Memory B cell (primary cell): Measurements from ENCODE around the gene ITGB3.

ENCODE experiments used
- ATAC-seq: fragments of 150-1000 bp; cut with Tn5 transposase; 2 replicates; pipeline ENCODE4 v1.10.0; 2021; ENCODE audit warnings: low read depth, mild to moderate bottlenecking, moderate library complexity
- DNase-seq, 2 donors: peaks; one replicate each; pipeline ENCODE4 v3.0.0; 2022; ENCODE audit warnings: low spot score in 2 of 2
- H3K27ac Mint-ChIP-seq: one replicate; pipeline ENCODE4 v1.8.0; 2022; ENCODE audit warnings: mild to moderate bottlenecking, moderate library complexity, mixed read lengths
- H3K27me3 Mint-ChIP-seq: one replicate; pipeline ENCODE4 v1.8.0; 2022; ENCODE audit warnings: mixed read lengths
- H3K36me3 Mint-ChIP-seq: one replicate; pipeline ENCODE4 v1.8.0; 2022; ENCODE audit warnings: mild to moderate bottlenecking, mixed read lengths
- H3K4me1 Mint-ChIP-seq: one replicate; pipeline ENCODE4 v1.8.0; 2022; ENCODE audit warnings: mixed read lengths
- H3K4me3 Mint-ChIP-seq: one replicate; pipeline ENCODE4 v1.8.0; 2022; ENCODE audit warnings: mild to moderate bottlenecking, moderate library complexity, mixed read lengths
- H3K9me3 Mint-ChIP-seq: one replicate; pipeline ENCODE4 v1.8.0; 2022; ENCODE audit warnings: mixed read lengths

ITGB3 gene

DNA sequence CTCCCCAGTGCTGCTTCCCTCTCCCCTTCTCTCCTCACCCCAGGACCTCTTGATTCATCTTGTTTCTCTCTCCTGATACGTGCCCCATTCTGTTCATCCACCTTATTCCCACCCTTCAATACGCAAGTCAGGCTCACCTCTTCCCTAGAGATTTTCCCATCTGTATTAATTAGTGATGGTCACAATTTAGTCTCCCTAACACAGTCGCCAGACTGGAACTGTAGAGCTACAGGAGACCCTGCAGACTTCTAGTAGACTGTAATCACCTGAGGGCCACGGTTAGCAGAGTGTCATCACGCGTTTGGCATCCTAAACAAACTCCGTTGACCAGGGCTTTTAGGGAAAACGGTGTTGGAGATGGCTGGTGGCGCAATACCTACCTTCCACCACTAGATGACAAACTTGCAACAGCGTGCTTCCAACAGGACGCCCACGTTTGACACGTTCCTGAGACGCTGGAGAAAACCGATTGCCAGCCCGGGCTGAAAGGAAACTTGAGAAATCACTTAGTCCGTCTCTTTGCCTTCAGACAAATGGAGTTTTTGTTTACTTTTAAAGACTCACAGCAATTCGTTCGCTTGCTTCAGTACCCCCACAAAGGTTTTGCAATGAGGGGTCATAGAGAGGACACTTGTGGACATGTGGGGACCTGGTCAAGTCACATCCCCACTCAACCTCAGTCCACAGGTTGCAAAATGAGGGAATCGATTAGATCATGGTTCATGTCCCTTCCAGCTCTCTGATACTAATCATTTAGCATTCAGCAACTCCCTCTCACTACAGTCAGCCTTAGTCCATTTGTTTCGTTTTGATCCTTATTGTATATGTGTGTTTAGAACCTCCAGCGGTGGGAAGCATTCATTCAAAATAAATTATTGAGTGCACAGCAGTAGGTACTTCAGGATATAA is 23.8 kb upstream of the ITGB3 start:
- DNase-seq (peak; percentile 61 to 65), ATAC-seq (peak; percentile 88)
- Mint-ChIP-seq H3K27ac (peak overlapping the region; percentile 39), H3K27me3 (no peaks in the 10 kb centered on the region), H3K4me3 (peak overlapping the region; percentile 83), H3K9me3 (no peaks in the 10 kb centered on the region), H3K4me1 (peaks cover 22% of the 10 kb centered on the region), H3K36me3 (no peaks in the 10 kb centered on the region)

DNA sequence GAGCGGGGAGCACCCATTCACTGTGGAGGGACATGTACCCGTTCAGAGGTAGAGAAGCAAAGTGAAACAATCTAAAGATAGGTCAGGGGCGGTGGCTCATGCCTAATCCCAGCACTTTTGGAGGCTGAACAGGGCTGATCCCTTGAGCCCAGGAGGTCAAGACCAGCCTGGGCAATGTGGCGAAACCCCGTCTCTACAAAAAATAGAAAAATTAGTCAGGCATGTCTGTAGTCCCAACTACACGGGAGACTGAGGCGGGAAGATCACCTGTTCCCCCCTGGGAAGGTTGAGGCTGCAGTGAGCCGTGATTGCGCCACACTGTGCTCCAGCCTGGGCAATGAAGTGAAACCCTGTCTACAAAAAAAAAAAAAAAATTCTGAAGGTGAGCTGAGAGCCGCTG is 22.8 kb upstream of the ITGB3 start:
- ATAC-seq (peak; percentile 43), DNase-seq (no peak)
- Mint-ChIP-seq H3K9me3 (no peaks in the 10 kb centered on the region), H3K36me3 (no peaks in the 10 kb centered on the region), H3K4me1 (peaks cover 22% of the 10 kb centered on the region), H3K27ac (peak overlapping the region; percentile 13), H3K27me3 (no peaks in the 10 kb centered on the region), H3K4me3 (peak overlapping the region; percentile 83)

DNA sequence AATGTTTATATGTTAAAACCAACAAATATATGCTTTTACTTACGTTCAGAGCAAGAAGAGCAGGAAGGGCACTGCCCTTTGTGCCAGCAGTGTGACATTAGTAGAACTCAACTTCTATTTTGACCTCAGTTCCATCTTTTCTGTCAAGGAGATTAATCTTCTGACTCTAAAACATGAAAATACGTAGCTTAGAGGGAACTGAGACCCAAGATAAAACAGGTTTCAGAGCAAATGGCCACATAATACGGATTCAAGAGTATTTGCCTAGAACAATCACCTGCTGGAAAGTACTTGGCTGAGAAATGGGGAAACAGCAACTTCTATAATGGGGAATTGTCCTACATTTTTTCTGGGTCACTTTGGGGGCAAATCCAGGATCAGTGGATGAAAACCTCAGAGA is 22.3 kb upstream of the ITGB3 start:
- no peaks in the 10 kb centered on the region for H3K27me3 Mint-ChIP-seq
- H3K4me1 Mint-ChIP-seq: peaks cover 22% of the 10 kb centered on the region
- ATAC-seq: no peak
- H3K36me3 Mint-ChIP-seq: peaks cover under 1% of the 10 kb centered on the region
- DNase-seq: no peak
- peak overlapping the region; percentile 83 for H3K4me3 Mint-ChIP-seq
- no peaks in the 10 kb centered on the region for H3K9me3 Mint-ChIP-seq
- no peak overlapping the region for H3K27ac Mint-ChIP-seq

GRCh38 chr17:47231866-47232265 is 21.8 kb upstream of the ITGB3 start:
- peaks cover 2% of the 10 kb centered on the region for H3K36me3 Mint-ChIP-seq
- no peak for ATAC-seq
- no peaks in the 10 kb centered on the region for H3K9me3 Mint-ChIP-seq
- H3K27me3 Mint-ChIP-seq: no peaks in the 10 kb centered on the region
- no peak overlapping the region for H3K27ac Mint-ChIP-seq
- peaks cover 22% of the 10 kb centered on the region for H3K4me1 Mint-ChIP-seq
- H3K4me3 Mint-ChIP-seq: no peak overlapping the region
- DNase-seq: no peak

DNA sequence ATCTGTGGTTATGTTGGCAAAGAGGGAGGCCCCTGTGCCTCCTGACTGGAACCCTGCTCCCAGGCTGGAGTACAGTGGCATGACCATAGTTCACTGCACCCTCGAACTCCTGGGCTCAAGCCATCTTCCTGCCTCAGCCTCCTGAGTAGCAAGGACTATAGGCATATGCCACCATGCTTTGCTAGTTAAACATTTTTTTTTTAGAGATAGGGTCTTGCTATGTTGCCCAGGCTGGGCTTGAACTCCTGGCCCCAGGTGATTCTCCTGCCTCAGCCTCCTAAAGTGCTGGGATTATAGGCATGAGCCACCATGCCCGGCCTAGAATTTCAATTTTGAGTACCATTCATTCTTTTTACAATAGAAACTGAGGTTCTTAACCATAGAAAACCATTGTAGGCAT is 21.2 kb upstream of the ITGB3 start:
- no peak overlapping the region for H3K4me3 Mint-ChIP-seq
- H3K27ac Mint-ChIP-seq: no peak overlapping the region
- H3K27me3 Mint-ChIP-seq: no peaks in the 10 kb centered on the region
- H3K36me3 Mint-ChIP-seq: peaks cover 2% of the 10 kb centered on the region
- ATAC-seq (no peak), DNase-seq (no peak)
- H3K9me3 Mint-ChIP-seq: no peaks in the 10 kb centered on the region
- H3K4me1 Mint-ChIP-seq: peaks cover 22% of the 10 kb centered on the region

DNA sequence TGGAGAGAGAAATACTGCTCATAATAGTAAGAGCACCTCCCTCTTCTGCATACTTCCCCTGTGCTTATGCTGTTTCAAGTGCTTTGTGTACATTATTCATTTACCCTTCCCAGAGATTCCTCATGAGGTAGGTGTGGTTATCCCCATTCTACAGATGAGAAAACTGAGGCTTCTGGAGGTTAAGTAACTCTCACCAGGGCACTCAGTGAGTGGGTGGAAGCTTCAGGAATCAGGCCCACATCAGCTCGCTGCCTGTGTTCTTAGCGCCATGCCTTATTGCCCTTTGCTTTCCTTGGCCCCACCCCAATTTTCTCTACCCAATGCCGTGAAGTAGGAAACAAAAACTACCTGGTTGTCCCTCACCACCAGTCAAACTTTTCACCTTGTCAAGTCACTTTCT is 18.1 kb upstream of the ITGB3 start:
- Mint-ChIP-seq H3K36me3 (peaks cover 2% of the 10 kb centered on the region), H3K4me1 (peaks cover 21% of the 10 kb centered on the region), H3K4me3 (no peak overlapping the region), H3K9me3 (no peaks in the 10 kb centered on the region), H3K27ac (no peak overlapping the region), H3K27me3 (no peaks in the 10 kb centered on the region)
- DNase-seq: no peak
- ATAC-seq: no peak

DNA sequence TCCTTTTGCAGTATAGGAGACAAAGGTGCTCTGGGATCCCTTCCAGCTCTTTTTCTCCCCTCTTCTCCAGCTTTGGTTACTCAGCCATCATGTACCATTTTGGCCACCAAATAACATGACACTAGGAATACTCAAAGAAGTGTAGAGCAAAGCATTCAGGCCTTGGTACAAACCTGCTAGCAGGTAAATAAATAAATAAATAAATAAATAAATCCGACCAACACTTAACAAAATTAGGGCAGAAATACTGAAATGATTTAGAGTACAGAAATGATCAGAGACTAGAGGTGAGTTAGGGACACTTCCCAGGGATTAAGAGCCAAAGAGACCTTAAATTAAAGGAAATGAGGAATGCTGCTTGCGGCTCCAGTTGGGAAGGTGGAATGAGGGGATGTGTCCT is 17.7 kb upstream of the ITGB3 start:
- DNase-seq: no peak
- Mint-ChIP-seq H3K4me3 (no peak overlapping the region), H3K4me1 (peaks cover 21% of the 10 kb centered on the region), H3K27me3 (no peaks in the 10 kb centered on the region), H3K9me3 (no peaks in the 10 kb centered on the region), H3K36me3 (peaks cover 2% of the 10 kb centered on the region), H3K27ac (no peak overlapping the region)
- ATAC-seq: no peak

DNA sequence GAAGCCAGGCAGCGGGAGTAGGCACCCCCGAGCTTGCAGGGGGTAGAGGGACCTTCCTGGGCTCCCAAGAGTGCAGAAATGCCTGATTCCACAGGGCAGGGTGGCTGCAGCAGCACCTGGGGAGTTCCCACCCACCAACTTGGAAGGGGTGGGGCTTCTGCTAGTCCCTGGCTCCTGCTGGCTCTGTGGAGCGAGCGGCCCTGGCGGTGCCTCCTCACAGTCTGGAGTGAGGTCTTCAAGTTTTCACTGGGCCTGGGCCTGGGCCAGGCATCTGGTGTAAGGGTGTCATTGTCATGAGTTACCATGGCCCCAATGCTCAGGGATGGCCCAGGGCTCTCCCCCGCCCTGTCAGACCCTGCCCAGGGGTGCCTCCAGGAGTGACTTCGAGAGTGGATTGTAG is 15.8 kb upstream of the ITGB3 start:
- no peaks in the 10 kb centered on the region for H3K27me3 Mint-ChIP-seq
- H3K27ac Mint-ChIP-seq: no peak overlapping the region
- DNase-seq (no peak), ATAC-seq (no peak)
- peaks cover 17% of the 10 kb centered on the region for H3K4me1 Mint-ChIP-seq
- H3K4me3 Mint-ChIP-seq: no peak overlapping the region
- peaks cover 2% of the 10 kb centered on the region for H3K36me3 Mint-ChIP-seq
- H3K9me3 Mint-ChIP-seq: no peaks in the 10 kb centered on the region

DNA sequence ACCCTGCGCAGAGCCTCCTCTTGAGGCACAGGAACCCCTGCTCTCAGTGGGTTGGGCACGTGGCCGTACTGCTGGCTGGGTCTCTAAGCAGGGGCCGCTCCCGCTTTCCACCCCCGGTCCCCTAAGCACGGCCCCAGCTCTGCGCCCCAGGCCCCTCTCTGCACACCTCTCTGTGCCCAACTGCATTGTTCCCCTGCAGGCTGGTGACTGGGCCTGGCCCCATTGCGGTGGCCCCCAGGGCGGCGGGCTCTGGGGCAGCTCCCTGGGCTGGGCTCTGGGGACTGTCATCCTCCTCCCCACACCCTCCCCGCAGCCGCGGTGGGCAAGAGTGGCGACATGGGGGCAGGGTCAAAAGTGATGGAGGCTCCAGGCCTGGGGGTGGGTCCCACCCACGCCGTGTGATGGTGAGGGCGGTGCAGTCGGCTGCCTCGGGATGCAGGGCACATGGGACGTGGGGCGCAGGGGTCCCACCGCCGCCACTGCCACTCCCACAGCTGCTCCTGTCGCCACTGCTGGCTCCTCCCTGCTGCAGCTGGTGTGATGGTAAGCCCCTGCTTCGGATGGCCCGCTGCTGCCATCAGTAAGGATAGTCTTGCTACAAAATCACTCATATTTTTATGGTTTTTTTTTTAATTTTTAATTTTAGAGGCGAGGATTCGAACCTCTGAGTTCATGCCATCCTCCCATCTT is 15.2 kb upstream of the ITGB3 start:
- DNase-seq: no peak
- no peaks in the 10 kb centered on the region for H3K27me3 Mint-ChIP-seq
- no peak for ATAC-seq

GRCh38 chr17:47239619-47239966 is 14.0 kb upstream of the ITGB3 start:
- H3K4me3 Mint-ChIP-seq: no peak overlapping the region
- no peak for DNase-seq
- H3K27ac Mint-ChIP-seq: no peak overlapping the region
- ATAC-seq: no peak
- peaks cover 2% of the 10 kb centered on the region for H3K36me3 Mint-ChIP-seq
- no peaks in the 10 kb centered on the region for H3K27me3 Mint-ChIP-seq
- no peaks in the 10 kb centered on the region for H3K9me3 Mint-ChIP-seq
- H3K4me1 Mint-ChIP-seq: peaks cover 24% of the 10 kb centered on the region

More for the DNA sequence above, 15.2 kb upstream of the ITGB3 start:
- no peak overlapping the region for H3K4me3 Mint-ChIP-seq
- no peaks in the 10 kb centered on the region for H3K9me3 Mint-ChIP-seq
- H3K4me1 Mint-ChIP-seq: peaks cover 17% of the 10 kb centered on the region
- H3K36me3 Mint-ChIP-seq: peaks cover 2% of the 10 kb centered on the region
- no peak overlapping the region for H3K27ac Mint-ChIP-seq

DNA sequence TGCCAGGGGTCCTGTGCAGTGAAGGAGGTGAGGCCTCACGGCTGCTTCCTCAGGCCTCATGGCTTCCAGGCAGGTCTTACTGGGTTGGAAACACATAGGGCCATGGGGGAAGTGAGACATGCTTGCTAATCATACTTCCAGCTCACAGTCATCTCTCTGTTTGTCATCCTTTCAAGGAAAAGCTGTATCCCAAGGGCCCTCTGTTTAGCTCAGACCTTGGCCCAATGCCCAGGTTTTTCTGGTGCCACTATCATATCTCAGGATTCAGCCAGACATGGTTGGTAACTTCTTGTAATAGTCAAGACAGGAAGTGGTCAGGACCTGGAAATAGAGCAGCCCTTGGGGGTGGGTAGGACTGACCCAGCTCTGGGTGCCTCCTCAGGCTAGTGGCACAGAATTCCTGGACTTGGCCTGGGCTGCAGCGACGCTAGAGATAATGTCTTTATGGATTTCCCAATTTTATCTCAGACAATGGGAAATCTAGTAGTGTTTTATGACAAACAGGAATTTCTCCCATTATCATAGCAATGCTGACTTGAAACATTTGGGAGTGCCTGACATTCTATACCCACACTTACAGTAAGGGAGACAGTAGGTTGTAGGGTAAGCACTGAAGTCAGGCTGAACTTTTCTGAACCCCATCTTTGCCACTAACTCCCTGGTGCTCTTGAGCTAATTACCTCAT is 13.5 kb upstream of the ITGB3 start:
- Mint-ChIP-seq H3K9me3 (no peaks in the 10 kb centered on the region), H3K36me3 (peaks cover 2% of the 10 kb centered on the region), H3K4me1 (peaks cover 26% of the 10 kb centered on the region), H3K27me3 (no peaks in the 10 kb centered on the region), H3K4me3 (no peak overlapping the region), H3K27ac (no peak overlapping the region)
- no peak for ATAC-seq
- no peak for DNase-seq

DNA sequence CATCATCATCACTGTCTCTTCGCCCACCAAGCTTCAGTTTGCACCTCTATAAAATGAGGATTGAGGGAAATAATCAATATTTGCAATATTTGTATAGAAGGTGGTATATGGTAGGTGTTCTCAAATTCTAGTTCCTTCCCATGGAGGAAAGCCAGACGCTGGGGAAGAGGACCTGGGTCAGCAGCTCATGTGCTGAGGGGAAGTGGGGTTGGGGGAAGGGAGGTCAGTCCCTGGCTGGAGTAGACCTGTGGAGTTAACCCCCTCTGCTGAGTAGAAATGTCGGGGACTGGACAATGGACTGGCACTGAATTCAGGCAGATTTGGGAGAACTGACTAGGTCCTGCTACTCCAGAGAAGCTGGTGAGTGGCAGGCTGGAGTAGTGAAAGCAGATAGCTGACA is 12.8 kb upstream of the ITGB3 start:
- ATAC-seq (no peak), DNase-seq (no peak)
- H3K27ac Mint-ChIP-seq: no peak overlapping the region
- H3K27me3 Mint-ChIP-seq: no peaks in the 10 kb centered on the region
- H3K36me3 Mint-ChIP-seq: peaks cover 2% of the 10 kb centered on the region
- no peaks in the 10 kb centered on the region for H3K9me3 Mint-ChIP-seq
- H3K4me1 Mint-ChIP-seq: peaks cover 29% of the 10 kb centered on the region
- H3K4me3 Mint-ChIP-seq: no peak overlapping the region

- H3K4me3 Mint-ChIP-seq: no peak overlapping the region
- H3K9me3 Mint-ChIP-seq: no peaks in the 10 kb centered on the region
- no peak overlapping the region for H3K27ac Mint-ChIP-seq
- no peak for DNase-seq
- H3K27me3 Mint-ChIP-seq: no peaks in the 10 kb centered on the region
- H3K4me1 Mint-ChIP-seq: peaks cover 29% of the 10 kb centered on the region
- no peak for ATAC-seq
- no peaks in the 10 kb centered on the region for H3K36me3 Mint-ChIP-seq
Measured at GRCh38 chr17:47242648-47243047, 11.0 kb upstream of the ITGB3 start.
